Measurements from ENCODE around the gene BAG5. TPM values are rescaled to one million over a fixed set of nuclear protein-coding genes. Genes with fewer than 3 reads are reported as not detected.

BAG5 gene
- total RNA-seq, 1 experiment from 2014 or later, result 76.5 TPM

- ChIA-PET CTCF (interaction anchor here (1.6 kb wide), 1 partner anchor 10 kb away, joined by 10 read pairs; no protein-coding TSS in a partner anchor), POLR2A (ENCODE audit: unreplicated experiment) (no interaction called here)
- Histone ChIP-seq H3K9me2 (ENCODE audit: insufficient read depth) (no peaks in the 10 kb centered on the region), H4K20me1 (ENCODE audit: insufficient read depth) (peaks cover 62% of the 10 kb centered on the region), H3K4me3 (no peak overlapping the region), H3F3A (ENCODE audit: insufficient read depth, low read depth) (peaks cover 16% of the 10 kb centered on the region), H3K9me3 (ENCODE audit: insufficient read depth, low read depth) (no peaks in the 10 kb centered on the region), H3K4me2 (no peak overlapping the region), H3K27me3 (ENCODE audit: insufficient read depth, low read depth) (no peaks in the 10 kb centered on the region), H3K4me1 (replicated peaks; ENCODE audit: insufficient read depth) (peaks cover 12% of the 10 kb centered on the region; the same call in 1 of the 2 replicates), H3K27ac (no peak overlapping the region), H3K79me2 (ENCODE audit: low read depth) (peaks cover 12% of the 10 kb centered on the region), H3K36me3 (ENCODE audit: low read depth) (no peaks in the 10 kb centered on the region), H2AFZ (no peak overlapping the region)
- no peak for TF ChIP-seq EZH2 (IDR thresholded peaks at IDR 0.05; ENCODE audit: low read depth)
- TF ChIP-seq, protein P1, sequence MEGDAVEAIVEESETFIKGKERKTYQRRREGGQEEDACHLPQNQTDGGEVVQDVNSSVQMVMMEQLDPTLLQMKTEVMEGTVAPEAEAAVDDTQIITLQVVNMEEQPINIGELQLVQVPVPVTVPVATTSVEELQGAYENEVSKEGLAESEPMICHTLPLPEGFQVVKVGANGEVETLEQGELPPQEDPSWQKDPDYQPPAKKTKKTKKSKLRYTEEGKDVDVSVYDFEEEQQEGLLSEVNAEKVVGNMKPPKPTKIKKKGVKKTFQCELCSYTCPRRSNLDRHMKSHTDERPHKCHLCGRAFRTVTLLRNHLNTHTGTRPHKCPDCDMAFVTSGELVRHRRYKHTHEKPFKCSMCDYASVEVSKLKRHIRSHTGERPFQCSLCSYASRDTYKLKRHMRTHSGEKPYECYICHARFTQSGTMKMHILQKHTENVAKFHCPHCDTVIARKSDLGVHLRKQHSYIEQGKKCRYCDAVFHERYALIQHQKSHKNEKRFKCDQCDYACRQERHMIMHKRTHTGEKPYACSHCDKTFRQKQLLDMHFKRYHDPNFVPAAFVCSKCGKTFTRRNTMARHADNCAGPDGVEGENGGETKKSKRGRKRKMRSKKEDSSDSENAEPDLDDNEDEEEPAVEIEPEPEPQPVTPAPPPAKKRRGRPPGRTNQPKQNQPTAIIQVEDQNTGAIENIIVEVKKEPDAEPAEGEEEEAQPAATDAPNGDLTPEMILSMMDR (conservative IDR thresholded peaks at IDR 0.05), result no peak
- intact Hi-C loops (cut with micrococcal nuclease; ENCODE audit: unreplicated experiment), result no loop called here
- no TSS peak for BruUV-seq (replicated peaks)
- no peak for DNase-seq
Measured at GRCh38 chr14:103551338-103551762, 11.1 kb downstream of the BAG5 start.

DNA sequence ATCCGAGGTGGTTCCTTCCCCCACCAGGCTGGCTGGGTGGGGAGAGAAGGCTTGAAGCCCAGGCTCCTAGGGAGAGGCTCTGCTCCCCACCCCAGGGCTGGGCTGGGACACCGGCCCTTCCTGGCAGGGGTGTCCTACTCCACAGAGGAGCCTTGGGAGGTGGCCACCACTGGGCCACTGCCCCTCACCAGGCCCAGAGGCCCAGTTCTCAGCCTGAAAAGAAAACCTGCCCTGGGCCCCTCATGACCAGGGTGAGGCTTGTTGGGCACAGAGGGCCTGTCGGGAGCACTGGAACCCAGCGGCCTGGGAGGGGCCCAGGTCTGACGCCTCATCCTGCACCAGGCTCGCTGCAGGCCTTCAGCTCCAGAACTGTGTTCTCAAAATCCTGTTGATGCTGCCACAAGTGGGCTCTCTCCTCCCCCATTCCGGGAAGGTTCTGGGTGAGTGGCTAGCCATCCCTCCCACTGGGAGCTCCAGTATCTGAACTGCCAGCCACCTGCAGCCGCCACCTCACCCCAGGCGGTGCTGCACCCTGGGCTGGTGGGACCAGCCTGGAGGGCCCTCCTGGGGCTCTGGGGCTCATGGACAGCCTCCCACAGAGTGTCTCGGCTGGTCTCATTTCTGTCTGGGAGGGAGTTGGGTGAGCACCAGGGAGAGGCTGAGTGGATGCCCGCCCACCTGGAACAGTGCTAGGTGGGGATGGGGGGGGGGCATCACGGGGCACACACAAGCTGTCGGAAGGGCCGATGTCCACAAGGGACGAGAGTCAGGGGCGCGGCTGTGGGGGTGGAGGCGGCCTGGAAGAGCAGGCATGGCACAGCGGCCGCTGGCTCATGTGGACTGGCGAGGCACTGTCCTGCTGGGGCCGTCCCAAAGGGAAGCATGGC is 11.8 kb downstream of the BAG5 start:
- Histone ChIP-seq H3K4me2 (no peak overlapping the region), H4K20me1 (ENCODE audit: insufficient read depth) (peaks cover 59% of the 10 kb centered on the region), H2AFZ (no peak overlapping the region), H3K4me1 (replicated peaks; ENCODE audit: insufficient read depth) (peaks cover 12% of the 10 kb centered on the region; the same call in 1 of the 2 replicates), H3K27me3 (ENCODE audit: insufficient read depth, low read depth) (no peaks in the 10 kb centered on the region), H3K27ac (no peak overlapping the region), H3K4me3 (no peak overlapping the region), H3K9me2 (ENCODE audit: insufficient read depth) (no peaks in the 10 kb centered on the region), H3K36me3 (ENCODE audit: low read depth) (no peaks in the 10 kb centered on the region), H3K9me3 (ENCODE audit: insufficient read depth, low read depth) (no peaks in the 10 kb centered on the region), H3F3A (ENCODE audit: insufficient read depth, low read depth) (peaks cover 16% of the 10 kb centered on the region), H3K79me2 (ENCODE audit: low read depth) (peaks cover 8% of the 10 kb centered on the region; the same call in 1 of the 2 replicates)
- BruUV-seq (replicated peaks), result no TSS peak
- intact Hi-C loops (cut with micrococcal nuclease; ENCODE audit: unreplicated experiment), result no loop called here
- CTCF ChIA-PET, result interaction anchor here (1.1 kb wide), 1 partner anchor 11 kb away, joined by 4 read pairs; no protein-coding TSS in a partner anchor
- TF ChIP-seq EZH2 (IDR thresholded peaks at IDR 0.05; ENCODE audit: low read depth), result no peak
- POLR2A ChIA-PET (ENCODE audit: unreplicated experiment), result no interaction called here
- DNase-seq, result no peak

DNA sequence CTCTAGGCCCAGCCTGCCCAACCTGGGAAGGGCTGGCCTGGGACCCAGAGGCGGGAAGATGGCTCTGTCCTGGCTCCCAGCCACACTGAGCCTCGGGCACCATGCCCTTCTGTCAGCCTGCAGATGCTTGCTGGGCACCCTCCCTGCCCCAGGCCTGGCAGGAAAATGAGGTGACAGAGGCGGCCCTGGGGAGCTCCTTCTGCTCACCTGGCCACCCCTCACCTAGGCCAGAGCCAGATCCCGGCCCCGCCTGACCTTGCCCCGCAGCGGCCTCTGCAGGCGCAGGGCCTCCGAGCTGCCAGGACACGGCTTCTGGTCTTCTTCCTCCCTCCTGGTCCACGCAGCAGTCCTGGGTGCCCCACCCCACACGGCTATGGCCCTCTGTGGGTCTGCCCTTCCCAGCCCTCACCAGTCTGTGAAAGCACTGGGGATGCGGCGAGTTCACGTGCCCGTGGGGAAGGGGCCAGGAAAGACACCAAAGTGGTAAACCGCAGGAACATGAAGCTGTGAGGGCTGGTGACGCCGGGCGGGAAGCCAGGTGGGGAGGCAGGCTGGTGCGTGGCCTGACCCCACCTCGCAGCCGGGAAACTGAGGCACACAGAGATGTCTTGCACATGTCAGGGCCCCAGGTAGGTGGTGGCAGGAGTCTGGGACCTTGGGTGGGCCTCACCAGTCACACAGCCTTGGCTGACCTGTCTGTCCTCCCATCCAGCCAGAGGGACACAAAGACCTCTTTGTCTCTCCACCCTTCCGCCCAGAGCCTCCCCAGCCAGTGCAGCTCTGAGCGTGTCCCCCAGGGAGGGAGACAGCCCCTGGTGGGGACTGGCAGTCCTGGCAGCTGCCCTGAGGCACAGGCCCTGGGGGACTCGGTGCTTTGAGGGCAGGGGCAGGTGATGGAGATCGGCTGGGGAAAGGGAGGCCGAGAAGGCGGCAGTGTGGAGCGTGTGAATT is 12.8 kb downstream of the BAG5 start:
- ChIA-PET CTCF (interaction anchor here (0.5 to 1.1 kb wide), 2 partner anchors 10 to 771 kb away, joined by 3 to 4 read pairs; no protein-coding TSS in a partner anchor), POLR2A (ENCODE audit: unreplicated experiment) (interaction anchor here (0.8 kb wide), 1 partner anchor 69 kb away, joined by 3 read pairs; no protein-coding TSS in a partner anchor)
- H3K27ac ChIP-seq, result no peak overlapping the region

More for the DNA sequence above, 12.8 kb downstream of the BAG5 start:
- no peaks in the 10 kb centered on the region for H3K27me3 ChIP-seq (ENCODE audit: insufficient read depth, low read depth)
- no peaks in the 10 kb centered on the region for H3K36me3 ChIP-seq (ENCODE audit: low read depth)
- H3K9me3 ChIP-seq (ENCODE audit: insufficient read depth, low read depth), result no peaks in the 10 kb centered on the region
- no TSS peak for BruUV-seq (replicated peaks)
- H3K79me2 ChIP-seq (ENCODE audit: low read depth), result no peaks in the 10 kb centered on the region
- no peak for DNase-seq
- peaks cover 12% of the 10 kb centered on the region; the same call in 1 of the 2 replicates for H3K4me1 ChIP-seq (replicated peaks; ENCODE audit: insufficient read depth)
- TF ChIP-seq, protein P1 (conservative IDR thresholded peaks at IDR 0.05), result no peak
- no peak for TF ChIP-seq EZH2 (IDR thresholded peaks at IDR 0.05; ENCODE audit: low read depth)
- H3F3A ChIP-seq (ENCODE audit: insufficient read depth, low read depth), result peaks cover 16% of the 10 kb centered on the region
- no peak overlapping the region for H2AFZ ChIP-seq
- no peak overlapping the region for H3K4me3 ChIP-seq
- H3K9me2 ChIP-seq (ENCODE audit: insufficient read depth), result no peaks in the 10 kb centered on the region
- H3K4me2 ChIP-seq, result no peak overlapping the region
- peaks cover 49% of the 10 kb centered on the region for H4K20me1 ChIP-seq (ENCODE audit: insufficient read depth)
- intact Hi-C loops (cut with micrococcal nuclease; ENCODE audit: unreplicated experiment), result loop anchor here (10.0 kb wide), 1 partner anchor 1025 kb away; no protein-coding TSS in a partner anchor
